HG03025 (cell line): Measurements from ENCODE around the gene SLC6A17.

ENCODE experiments used
- ATAC-seq: cut with Tn5 transposase; IDR thresholded peaks from one replicate; pipeline ENCODE4 v1.9.1; 2021; ENCODE audit warnings: mild to moderate bottlenecking, moderate library complexity; ENCODE audit not compliant: unreplicated experiment, low FRiP score

SLC6A17 gene

DNA sequence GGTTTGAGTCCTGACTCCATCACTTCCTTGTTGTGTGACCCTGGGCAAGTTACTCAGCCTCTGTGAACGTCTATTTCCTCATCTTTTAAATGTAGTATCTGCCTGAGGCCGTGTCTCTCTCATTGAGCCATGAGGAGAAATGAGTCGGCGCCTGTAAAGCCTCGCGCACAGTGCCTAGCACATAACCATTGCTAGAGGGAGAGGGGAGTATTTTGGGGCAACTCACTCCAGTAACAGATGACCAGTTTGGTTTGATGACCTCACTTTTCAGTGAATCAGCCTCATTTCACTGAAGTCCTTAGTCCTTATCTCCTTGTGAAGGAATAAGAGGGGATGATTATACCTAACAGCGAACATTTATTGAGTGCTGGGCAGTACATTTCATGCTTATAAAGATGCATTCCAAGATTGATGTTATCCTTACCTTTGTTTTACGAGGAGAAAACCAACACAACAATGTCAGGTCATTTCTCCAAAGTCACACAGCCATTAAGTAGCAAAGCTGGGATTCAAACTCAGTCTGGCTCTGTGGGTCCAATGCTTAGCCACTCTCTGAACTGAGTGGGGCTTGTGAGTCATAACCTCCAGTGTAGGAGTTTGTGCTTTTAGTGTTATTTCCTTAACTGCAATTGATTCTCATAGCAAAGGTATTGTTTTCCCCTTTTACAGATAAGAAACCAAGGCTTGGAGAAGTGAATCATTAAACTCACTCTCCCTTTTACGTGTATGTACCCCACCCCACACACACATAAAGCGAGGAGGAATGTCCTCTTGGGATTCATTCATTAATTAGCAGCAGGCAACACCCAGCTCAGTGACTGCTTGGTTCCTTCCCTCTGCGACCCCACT lies 85.8 kb downstream of the SLC6A17 start:
- no peak for ATAC-seq

DNA sequence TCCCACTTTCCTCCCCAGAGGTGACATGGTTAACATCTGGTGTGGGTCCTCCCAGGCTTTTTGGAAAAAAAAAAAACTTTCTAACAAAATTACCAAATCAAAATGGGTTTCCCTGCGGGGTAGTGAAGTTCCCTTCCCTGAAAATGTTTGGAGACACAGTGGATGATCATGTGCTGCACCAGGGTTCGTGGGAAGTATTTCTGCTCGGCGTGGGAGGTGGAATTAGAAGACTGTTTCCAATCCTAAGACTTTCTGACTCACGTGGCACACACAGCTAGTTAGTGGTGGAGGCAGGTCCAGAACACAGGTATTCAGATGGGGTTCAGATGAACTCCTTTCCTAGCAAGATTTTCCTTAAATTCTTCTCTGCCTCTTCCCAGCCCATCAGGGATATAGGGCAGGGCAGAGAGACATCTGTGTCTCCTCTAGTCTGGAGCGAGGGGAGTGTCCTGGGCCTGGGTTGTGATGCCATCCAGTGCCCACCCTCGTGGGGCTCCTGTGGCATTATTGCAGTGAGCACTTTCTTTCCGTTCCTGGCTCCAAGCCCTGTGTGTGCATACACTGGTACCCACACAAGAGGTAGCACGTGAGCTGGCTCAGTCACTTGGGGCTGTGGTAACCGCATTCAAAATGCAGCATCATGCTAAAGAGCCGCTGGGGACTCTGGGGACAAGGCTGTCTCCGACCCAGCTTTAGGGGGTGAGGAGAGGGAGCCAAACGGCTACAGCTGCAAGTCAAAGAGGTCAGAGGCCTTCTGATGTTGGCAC lies 87.3 kb downstream of the SLC6A17 start:
- ATAC-seq: no peak

DNA sequence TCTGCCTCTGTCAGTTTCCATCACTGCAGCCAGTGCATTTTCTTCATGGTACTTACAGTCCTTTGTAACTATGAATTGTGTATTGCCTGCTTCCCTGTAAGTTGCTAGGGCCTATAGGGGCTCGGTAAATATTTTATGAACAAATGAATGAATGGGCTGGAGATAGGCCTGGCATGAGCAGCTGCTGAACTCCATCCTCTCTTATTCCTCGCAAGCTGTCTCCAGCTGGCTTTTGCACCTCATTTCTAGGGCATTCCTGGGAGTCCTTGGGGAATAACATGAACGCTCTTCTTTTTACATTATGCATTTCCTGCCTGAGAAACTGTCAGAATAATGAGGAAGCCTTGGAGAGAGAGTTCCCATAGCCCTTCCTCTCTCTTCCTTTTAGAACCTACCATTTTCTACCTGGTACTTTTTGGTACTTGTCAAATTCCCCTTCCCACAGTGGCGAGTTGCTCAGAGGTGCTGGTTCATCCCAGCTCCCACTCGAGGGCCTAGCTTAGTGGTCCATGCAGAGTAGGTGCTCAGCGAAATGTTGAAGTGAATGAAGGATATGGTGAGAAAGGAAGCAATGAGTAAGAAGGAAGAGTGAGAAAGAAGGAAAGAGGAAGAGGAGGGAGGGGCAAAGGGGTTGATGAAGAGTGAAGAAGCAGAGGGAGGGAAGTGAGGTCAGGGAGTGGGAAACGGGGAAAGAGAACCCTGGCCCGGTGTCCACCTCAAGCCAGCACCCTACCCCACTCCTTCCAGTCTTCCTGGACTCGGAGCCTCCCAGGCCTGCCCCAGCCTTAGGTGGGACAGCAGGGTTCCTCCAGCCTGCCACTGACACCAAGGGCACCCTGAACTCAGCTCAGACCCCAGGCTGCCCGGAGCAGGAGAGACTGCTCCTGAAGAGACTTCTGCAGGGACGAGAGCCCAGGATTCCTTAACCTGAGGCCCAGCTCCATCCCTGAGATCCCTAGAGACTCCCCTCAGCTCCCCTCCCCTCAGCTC lies 89.4 kb downstream of the SLC6A17 start:
- no peak for ATAC-seq

- no peak for ATAC-seq
These were observed 90.3 kb downstream of the SLC6A17 start for GRCh38 chr1:110240476-110241210.

DNA sequence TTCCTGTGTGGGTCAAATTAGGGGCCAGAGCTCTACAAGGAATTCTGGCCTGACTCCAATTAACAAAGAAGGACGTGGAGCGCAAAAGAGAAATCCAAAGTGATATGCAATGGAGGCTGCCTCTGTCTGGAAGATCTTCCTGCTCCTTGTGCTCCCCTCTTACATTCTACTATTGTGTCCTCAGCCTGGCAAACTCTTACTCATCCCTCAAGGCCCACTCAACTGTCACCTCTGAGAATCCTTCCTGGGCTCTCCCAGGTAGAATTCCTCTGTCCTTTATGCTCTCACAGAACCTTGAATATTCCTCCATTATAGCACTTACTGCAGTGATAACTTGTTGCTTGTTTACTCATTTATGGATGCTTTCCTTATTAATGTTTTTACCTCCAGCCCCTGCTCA lies 91.2 kb downstream of the SLC6A17 start:
- no peak for ATAC-seq

DNA sequence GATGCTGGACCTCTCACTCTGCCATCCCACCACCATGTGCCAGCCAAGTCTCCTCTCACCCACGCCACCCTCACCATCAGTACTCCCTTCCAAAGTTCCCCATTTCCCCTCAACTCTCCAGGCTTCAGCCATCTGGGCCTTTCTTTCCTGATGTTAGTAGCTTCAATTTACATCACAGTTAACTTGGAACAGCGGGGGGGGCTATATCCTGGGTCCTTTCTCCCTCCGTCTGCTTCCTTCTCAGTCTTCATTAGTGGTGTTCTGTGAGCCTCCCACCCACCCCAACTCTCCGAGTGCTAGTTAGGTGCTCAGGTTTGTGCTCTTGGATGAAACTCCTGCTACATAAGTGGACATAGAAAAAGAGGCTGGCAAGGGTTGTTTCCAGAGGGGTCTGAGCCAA lies 91.8 kb downstream of the SLC6A17 start:
- no peak for ATAC-seq

- ATAC-seq: no peak
These were observed 92.4 kb downstream of the SLC6A17 start for GRCh38 chr1:110242731-110243130.

DNA sequence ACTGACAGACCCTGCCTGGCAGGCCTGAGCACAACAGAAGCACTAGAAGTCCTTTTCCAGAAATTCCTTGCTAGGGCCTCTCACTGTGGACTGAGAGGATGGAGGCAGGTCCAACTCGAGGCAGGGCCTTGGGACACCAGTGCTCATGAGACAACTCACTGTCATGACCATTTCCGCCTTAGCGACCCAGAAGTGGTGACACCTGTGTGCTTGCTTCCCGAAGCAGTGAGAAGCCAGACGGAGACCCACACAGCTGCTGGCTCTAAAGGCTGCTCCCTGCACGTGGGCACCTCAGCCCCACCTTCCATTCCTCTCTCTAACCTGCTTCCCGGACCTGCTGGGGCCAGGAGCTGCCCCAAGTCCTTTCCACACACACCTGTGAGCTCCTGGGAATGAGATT lies 92.9 kb downstream of the SLC6A17 start:
- ATAC-seq: no peak

GRCh38 chr1:110243574-110243973 lies 93.3 kb downstream of the SLC6A17 start:
- no peak for ATAC-seq

DNA sequence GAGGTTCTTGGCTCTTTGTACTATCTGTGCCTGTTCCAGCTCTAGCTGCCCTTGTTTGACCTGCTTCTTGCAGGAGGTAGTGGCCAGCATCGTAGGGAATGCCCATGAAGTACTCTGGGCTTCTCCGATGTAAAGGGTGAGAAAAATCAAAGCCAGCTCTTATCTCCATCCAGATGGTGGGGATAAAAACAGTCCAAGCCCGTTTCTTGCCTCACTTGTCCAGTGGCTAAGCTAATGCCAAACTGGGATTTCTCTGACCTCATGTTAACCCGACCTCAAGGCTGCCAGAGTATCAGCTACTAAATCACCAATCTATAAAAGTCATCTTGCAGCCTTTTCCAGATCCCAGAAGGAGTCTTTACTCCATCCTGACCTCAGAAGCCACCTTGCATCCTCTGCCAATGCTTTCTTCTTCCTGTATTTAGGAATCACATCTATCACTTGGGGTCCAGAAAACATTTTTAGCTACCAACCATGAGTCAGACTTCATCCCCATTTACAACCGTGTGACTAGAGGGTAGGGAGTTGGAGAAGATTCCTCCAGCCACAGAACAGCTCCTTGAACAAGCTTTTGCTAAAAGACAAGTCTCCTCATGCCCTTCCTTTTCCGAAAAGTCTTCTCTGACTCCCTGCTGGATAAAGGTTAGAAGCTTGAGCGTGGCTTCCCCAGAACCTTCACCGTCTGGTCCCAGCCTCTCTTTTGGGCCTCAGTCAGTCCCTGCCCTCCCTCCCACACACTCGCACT lies 95.8 kb downstream of the SLC6A17 start:
- ATAC-seq: no peak

GRCh38 chr1:110248746-110249145 lies 98.5 kb downstream of the SLC6A17 start:
- no peak for ATAC-seq

DNA sequence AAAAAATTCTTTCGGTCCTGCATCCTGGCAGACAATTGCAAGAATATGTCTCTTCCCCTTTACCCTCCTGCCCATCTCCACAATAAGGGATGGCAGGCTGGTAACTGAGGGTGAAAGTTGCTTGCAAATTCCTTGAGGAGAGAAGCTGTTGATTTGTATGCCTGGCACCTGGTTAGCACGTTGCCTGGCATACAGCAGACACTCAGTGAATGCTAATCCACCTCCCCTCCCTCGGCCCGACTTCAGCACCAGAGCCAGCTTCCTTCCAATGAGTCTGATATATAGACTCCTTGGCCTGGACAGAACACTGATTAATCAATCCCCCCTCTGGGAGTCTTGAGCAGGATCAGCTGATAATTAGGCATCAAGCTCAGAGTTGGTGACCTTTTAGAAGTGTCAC lies 99.0 kb downstream of the SLC6A17 start:
- ATAC-seq: no peak

- ATAC-seq: no peak
These were observed 99.7 kb downstream of the SLC6A17 start for GRCh38 chr1:110250008-110250407.

- no peak for ATAC-seq
These were observed 100.5 kb downstream of the SLC6A17 start for GRCh38 chr1:110250749-110251148.
